Measurements from ENCODE around the gene GSN. TPM values are rescaled to one million over a fixed set of nuclear protein-coding genes. Genes with fewer than 3 reads are reported as not detected.

Gene GSN
- total and polyA plus RNA-seq, 2 of the 13 experiments (the other 11 are each of a cell fraction or from before 2014, with no cell fraction given) = 294 to 307 TPM

DNA sequence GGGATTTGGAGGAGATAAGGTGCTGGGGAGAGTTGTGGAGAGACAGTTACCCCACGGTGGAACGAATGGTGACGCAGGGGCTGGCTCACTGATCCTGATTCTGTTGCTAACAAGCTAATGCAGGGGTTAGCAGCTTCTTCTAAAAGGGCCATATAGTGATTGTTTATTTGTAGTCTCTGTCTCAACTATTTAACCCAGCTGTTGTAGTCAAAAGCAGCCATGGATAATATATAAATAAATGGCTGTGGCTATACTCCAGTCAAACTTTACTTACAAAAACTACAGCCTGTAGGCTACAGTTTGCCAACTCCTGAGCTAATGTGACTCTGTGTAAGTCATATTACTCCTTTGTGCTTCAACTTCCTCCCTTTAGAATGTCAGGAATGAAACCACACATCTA, 80.3 kb downstream of the GSN start (continued):
- TF ChIP-seq, protein P1, sequence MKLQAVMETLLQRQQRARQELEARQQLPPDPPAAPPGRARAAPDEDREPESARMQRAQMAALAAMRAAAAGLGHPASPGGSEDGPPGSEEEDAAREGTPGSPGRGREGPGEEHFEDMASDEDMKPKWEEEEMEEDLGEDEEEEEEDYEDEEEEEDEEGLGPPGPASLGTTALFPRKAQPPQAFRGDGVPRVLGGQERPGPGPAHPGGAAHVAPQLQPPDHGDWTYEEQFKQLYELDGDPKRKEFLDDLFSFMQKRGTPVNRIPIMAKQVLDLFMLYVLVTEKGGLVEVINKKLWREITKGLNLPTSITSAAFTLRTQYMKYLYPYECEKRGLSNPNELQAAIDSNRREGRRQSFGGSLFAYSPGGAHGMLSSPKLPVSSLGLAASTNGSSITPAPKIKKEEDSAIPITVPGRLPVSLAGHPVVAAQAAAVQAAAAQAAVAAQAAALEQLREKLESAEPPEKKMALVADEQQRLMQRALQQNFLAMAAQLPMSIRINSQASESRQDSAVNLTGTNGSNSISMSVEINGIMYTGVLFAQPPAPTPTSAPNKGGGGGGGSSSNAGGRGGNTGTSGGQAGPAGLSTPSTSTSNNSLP (IDR thresholded peaks at IDR 0.05; ENCODE audit: low read depth, low read length) = no peak
- TF ChIP-seq, protein P2, sequence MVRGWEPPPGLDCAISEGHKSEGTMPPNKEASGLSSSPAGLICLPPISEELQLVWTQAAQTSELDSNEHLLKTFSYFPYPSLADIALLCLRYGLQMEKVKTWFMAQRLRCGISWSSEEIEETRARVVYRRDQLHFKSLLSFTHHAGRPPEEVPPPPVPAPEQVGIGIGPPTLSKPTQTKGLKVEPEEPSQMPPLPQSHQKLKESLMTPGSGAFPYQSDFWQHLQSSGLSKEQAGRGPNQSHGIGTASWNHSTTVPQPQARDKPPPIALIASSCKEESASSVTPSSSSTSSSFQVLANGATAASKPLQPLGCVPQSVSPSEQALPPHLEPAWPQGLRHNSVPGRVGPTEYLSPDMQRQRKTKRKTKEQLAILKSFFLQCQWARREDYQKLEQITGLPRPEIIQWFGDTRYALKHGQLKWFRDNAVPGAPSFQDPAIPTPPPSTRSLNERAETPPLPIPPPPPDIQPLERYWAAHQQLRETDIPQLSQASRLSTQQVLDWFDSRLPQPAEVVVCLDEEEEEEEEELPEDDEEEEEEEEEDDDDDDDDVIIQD (CRISPR knock-in tag; IDR thresholded peaks at IDR 0.05; ENCODE audit: low read depth) = no peak
- TF ChIP-seq IRF2 (CRISPR knock-in tag; IDR thresholded peaks at IDR 0.05) (no peak), PTBP1 (IDR thresholded peaks at IDR 0.05; ENCODE audit: low read depth, low read length, poor library complexity, severe bottlenecking) (no peak), ZNF629 (CRISPR knock-in tag; conservative IDR thresholded peaks at IDR 0.05) (no peak), ZNF326 (CRISPR knock-in tag; IDR thresholded peaks at IDR 0.05; ENCODE audit: borderline replicate concordance) (no peak)

DNA sequence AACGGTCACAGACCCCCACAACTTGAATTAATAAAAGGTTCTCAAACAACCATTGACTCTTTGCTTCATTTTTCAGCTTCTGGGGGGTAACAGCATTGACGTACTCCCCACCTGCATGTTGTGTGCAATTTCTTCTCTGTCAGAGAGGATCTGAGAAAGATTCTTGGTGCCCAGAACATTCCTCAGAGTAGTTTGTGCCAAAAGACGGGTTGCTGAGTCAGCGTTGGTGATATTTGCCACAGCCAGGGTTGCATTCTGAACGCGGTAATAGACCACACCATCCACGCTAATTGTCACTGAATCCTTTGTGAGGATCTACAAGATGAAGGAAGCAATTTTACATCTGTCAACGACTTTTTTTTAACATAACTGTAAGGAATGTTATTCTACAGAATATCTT, 81.0 kb downstream of the GSN start:
- Histone ChIP-seq H3K4me2 (ENCODE audit: low read depth, low read length) (no peak overlapping the region), H3K4me3 (replicated peaks in 1 of 3; ENCODE audit: insufficient read depth in 1 of 3, low read depth in 2 of 3, low read length in 3 of 3) (no peak overlapping the region), H3K9ac (ENCODE audit: insufficient read depth, low read depth, low read length) (no peak overlapping the region), H3K27ac (ENCODE audit: extremely low read length, insufficient read depth, low read length) (no peak overlapping the region), H4K20me1 (ENCODE audit: insufficient read depth, low read length) (peaks cover 3% of the 10 kb centered on the region; the same call in 1 of the 2 replicates), H3K27me3 (ENCODE audit: control insufficient read depth in 1 of 2, insufficient read depth in 2 of 2, low read length in 2 of 2) (no peaks in the 10 kb centered on the region), H3K4me1 (ENCODE audit: insufficient read depth, low read length) (no peaks in the 10 kb centered on the region), H3K79me2 (ENCODE audit: insufficient read depth, low read length) (no peaks in the 10 kb centered on the region), H3K36me3 (replicated peaks in 1 of 2; ENCODE audit: control insufficient read depth in 1 of 2, insufficient read depth in 2 of 2, low read length in 2 of 2) (peaks cover 23 to 64% of the 10 kb centered on the region in 2 experiments), H3K9me3 (ENCODE audit: low read length) (no peaks in the 10 kb centered on the region), H2AFZ (ENCODE audit: low read length) (no peak overlapping the region)
- TF ChIP-seq MAFF (IDR thresholded peaks at IDR 0.05; ENCODE audit: low read depth, low read length) = peak; percentile 90
- peak; percentile 91 to 95 for TF ChIP-seq MAFK (conservative IDR thresholded peaks at IDR 0.05 in 1 of 2, IDR thresholded peaks at IDR 0.05 in 1 of 2; ENCODE audit: low read length in 2 of 2)
- TF ChIP-seq RFX5 (IDR thresholded peaks at IDR 0.05; ENCODE audit: low read depth, low read length) = no peak
- CTCF ChIA-PET (ENCODE audit: low intra/inter-chr PET ratio, low total read pairs) = no interaction called here
- in situ Hi-C loops (cut with HindIII; ENCODE audit: extremely low pct_ligation_motif_present, low pct_unique_long_range_greater_than_20kb) (no loop called here), intact Hi-C loops (cut with micrococcal nuclease; ENCODE audit: unreplicated experiment) (no loop called here)
- no TSS peak for BruUV-seq (replicated peaks)
- FAIRE-seq = no peak
- WGBS (ENCODE audit: low lambda C conversion rate) = 88% methylated on average over 8 of the region's 8 CpGs
- no peak for ATAC-seq
- POLR2A ChIA-PET = no interaction called here
- no peak for DNase-seq (ENCODE audit: low spot score)

All from HepG2 (cell line).